HTERT RPE-1 (cell line): Measurements from ENCODE around the gene FMNL2.
"Not testable (repeated sequence)": the region's sequence is repeated elsewhere in the genome, so short reads cannot be mapped to it uniquely, and the experiment has no call there.

Experiments
- in situ Hi-C: fragments of 300-500 bp; cut with MboI; formaldehyde crosslinking; loops from 4 replicates; pipeline ENCODE4 v1.14.3; 2020; ENCODE audit warnings: low sequenced_read_pairs

Gene FMNL2

GRCh38 chr2:152513681-152514080 lies 178.7 kb downstream of the FMNL2 start:
- in situ Hi-C loops: no loop called here

- in situ Hi-C loops: no loop called here
Measured at GRCh38 chr2:152518034-152518433, 183.1 kb downstream of the FMNL2 start.

GRCh38 chr2:152518641-152519580 lies 183.9 kb downstream of the FMNL2 start:
- in situ Hi-C loops: no loop called here

- in situ Hi-C loops: no loop called here
Measured at GRCh38 chr2:152519581-152519952, 184.6 kb downstream of the FMNL2 start.

GRCh38 chr2:152520759-152521158 lies 185.8 kb downstream of the FMNL2 start:
- in situ Hi-C loops: no loop called here

- in situ Hi-C loops: not testable (repeated sequence)
Measured at GRCh38 chr2:152522446-152522845, 187.5 kb downstream of the FMNL2 start.

GRCh38 chr2:152523091-152523490 lies 188.1 kb downstream of the FMNL2 start:
- in situ Hi-C loops: no loop called here

- in situ Hi-C loops: no loop called here
Measured at GRCh38 chr2:152525277-152525838, 190.4 kb downstream of the FMNL2 start.

- in situ Hi-C loops: no loop called here
Measured at GRCh38 chr2:152529420-152530115, 194.6 kb downstream of the FMNL2 start.

- in situ Hi-C loops: no loop called here
Measured at GRCh38 chr2:152532241-152532640, 197.3 kb downstream of the FMNL2 start.

- in situ Hi-C loops: no loop called here
Measured at GRCh38 chr2:152534460-152535135, 199.6 kb downstream of the FMNL2 start.

- in situ Hi-C loops: no loop called here
Measured at GRCh38 chr2:152537081-152537651, 202.2 kb downstream of the FMNL2 start.

GRCh38 chr2:152539424-152539823 lies 204.4 kb downstream of the FMNL2 start:
- in situ Hi-C loops: no loop called here

GRCh38 chr2:152541712-152542111 lies 206.7 kb downstream of the FMNL2 start:
- in situ Hi-C loops: no loop called here

GRCh38 chr2:152542337-152542994 lies 207.5 kb downstream of the FMNL2 start:
- in situ Hi-C loops: no loop called here

- in situ Hi-C loops: no loop called here
Measured at GRCh38 chr2:152542995-152543481, 208.1 kb downstream of the FMNL2 start.

- in situ Hi-C loops: no loop called here
Measured at GRCh38 chr2:152543717-152544116, 208.7 kb downstream of the FMNL2 start.

- in situ Hi-C loops: no loop called here
Measured at GRCh38 chr2:152544638-152545037, 209.7 kb downstream of the FMNL2 start.

GRCh38 chr2:152546230-152546837 lies 211.4 kb downstream of the FMNL2 start:
- in situ Hi-C loops: no loop called here
